ENCODE results near the gene TMX4. TPM values are rescaled to one million over a fixed set of nuclear protein-coding genes. Genes with fewer than 3 reads are reported as not detected.
A peak's percentile ranks its signal among the peaks of the same experiment; 100 is the strongest.

Gene TMX4
- total RNA-seq, 4 donors from 2014 or later, result 23.6 to 32.9 (median 28.1) TPM

DNA sequence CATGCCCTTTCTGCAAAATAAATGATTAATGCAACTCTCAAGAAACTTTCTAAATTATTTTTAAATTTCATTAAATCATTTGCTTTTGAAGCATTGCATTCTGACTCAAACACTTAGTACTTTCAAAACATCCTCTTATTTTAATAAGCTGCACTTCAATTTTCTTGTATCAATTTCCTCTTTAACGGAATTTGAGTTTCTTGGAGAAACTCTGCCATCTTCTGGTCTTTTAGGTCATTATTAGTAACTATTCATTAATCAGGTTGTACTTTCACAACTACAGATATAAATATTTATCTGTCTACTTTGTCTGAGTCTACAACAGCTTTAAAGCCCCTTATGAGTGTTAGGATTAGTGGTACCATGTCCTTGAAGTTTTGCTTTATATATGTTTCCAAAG, 30.2 kb downstream of the TMX4 start:
- Histone ChIP-seq H3K4me3 (no peak overlapping the region), H3K27me3 (no peaks in the 10 kb centered on the region), H3K36me3 (peaks cover 0 to 26% (median 5%) of the 10 kb centered on the region in 4 donors), H3K27ac (no peak overlapping the region), H3K4me1 (no peaks in the 10 kb centered on the region), H3K9me3 (no peaks in the 10 kb centered on the region)
- WGBS, 2 donors (ENCODE audit: low coverage in 1 of 2), result 59 to 75% methylated on average over 1 of the region's 1 CpG
- DNase-seq, result no peak
- TF ChIP-seq EP300 (IDR thresholded peaks at IDR 0.05; ENCODE audit: low read depth), result no peak
- TF ChIP-seq, protein P1, sequence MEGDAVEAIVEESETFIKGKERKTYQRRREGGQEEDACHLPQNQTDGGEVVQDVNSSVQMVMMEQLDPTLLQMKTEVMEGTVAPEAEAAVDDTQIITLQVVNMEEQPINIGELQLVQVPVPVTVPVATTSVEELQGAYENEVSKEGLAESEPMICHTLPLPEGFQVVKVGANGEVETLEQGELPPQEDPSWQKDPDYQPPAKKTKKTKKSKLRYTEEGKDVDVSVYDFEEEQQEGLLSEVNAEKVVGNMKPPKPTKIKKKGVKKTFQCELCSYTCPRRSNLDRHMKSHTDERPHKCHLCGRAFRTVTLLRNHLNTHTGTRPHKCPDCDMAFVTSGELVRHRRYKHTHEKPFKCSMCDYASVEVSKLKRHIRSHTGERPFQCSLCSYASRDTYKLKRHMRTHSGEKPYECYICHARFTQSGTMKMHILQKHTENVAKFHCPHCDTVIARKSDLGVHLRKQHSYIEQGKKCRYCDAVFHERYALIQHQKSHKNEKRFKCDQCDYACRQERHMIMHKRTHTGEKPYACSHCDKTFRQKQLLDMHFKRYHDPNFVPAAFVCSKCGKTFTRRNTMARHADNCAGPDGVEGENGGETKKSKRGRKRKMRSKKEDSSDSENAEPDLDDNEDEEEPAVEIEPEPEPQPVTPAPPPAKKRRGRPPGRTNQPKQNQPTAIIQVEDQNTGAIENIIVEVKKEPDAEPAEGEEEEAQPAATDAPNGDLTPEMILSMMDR (IDR thresholded peaks at IDR 0.05), result no peak
- no peak for TF ChIP-seq POLR2A (IDR thresholded peaks at IDR 0.05)
- TF ChIP-seq POLR2AphosphoS5 (IDR thresholded peaks at IDR 0.05), result no peak
- intact Hi-C loops (cut with DNase I; ENCODE audit: low total_unique reads) (no loop called here), in situ Hi-C loops (cut with MboI; ENCODE audit: low pct_ligation_motif_present in 1 of 4, low pct_unique_long_range_greater_than_20kb in 1 of 4, low sequenced_read_pairs in 3 of 4) (no loop called here)

DNA sequence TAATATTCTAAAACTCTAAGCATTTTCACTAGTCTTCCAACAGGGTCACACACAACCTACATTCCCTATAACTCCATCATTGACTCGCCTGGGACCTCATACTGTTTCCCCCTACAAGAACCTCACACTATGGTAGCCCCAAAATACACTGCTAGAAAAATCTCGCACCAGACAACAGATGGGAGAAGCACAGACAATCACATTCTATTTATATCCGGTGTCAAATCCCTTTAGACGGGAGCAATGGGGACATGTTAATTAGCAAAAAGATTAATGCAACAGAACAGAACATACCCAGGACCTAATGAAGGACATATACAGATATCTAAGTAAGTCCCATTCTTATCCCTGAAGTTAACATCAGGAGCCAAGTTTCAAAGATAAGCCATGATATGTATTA, 33.6 kb downstream of the TMX4 start:
- intact Hi-C loops (cut with DNase I; ENCODE audit: low total_unique reads) (no loop called here), in situ Hi-C loops (cut with MboI; ENCODE audit: low pct_ligation_motif_present in 1 of 4, low pct_unique_long_range_greater_than_20kb in 1 of 4, low sequenced_read_pairs in 3 of 4) (no loop called here)
- Histone ChIP-seq H3K4me3 (no peak overlapping the region), H3K27me3 (no peaks in the 10 kb centered on the region), H3K9me3 (no peaks in the 10 kb centered on the region), H3K27ac (no peak overlapping the region), H3K36me3 (peaks cover 0 to 27% (median 7%) of the 10 kb centered on the region in 4 donors), H3K4me1 (no peaks in the 10 kb centered on the region)
- TF ChIP-seq, protein P1 (IDR thresholded peaks at IDR 0.05), result no peak
- TF ChIP-seq POLR2A (IDR thresholded peaks at IDR 0.05) (no peak), EP300 (IDR thresholded peaks at IDR 0.05; ENCODE audit: low read depth) (no peak), POLR2AphosphoS5 (IDR thresholded peaks at IDR 0.05) (no peak)
- whole genome bisulfite sequencing, 2 donors (ENCODE audit: low coverage in 1 of 2), result 89 to 91% methylated on average over 4 of the region's 4 CpGs
- no peak for DNase-seq

DNA sequence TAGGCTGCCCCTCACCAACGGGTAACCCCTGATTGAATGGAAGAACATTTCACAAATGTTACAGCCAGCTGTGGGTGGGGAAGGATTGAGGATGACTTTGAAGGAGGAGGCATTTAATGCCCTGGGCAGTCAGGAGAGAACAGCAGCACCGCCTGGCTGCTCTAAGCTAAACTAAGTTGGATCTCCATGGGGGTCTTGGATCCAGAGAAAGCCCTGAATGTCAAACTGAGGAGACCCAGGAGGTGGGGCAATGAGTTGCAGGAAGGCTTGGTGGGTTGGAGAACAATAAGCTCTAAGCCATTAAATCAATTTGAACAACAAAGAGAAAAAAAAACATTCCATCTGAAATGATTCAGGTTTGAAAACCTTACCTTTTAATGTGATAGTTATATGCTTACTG, 35.4 kb downstream of the TMX4 start:
- no peak for DNase-seq
- H3K27ac ChIP-seq, result no peak overlapping the region
- H3K9me3 ChIP-seq, result no peaks in the 10 kb centered on the region
- H3K4me3 ChIP-seq, result no peak overlapping the region
- peaks cover 0 to 27% (median 7%) of the 10 kb centered on the region in 4 donors for H3K36me3 ChIP-seq
- WGBS, 2 donors (ENCODE audit: low coverage in 1 of 2), result 87 to 100% methylated on average over 2 of the region's 2 CpGs
- H3K27me3 ChIP-seq, result no peaks in the 10 kb centered on the region
- TF ChIP-seq POLR2A (IDR thresholded peaks at IDR 0.05) (no peak), EP300 (IDR thresholded peaks at IDR 0.05; ENCODE audit: low read depth) (no peak), POLR2AphosphoS5 (IDR thresholded peaks at IDR 0.05) (no peak)
- TF ChIP-seq, protein P1 (IDR thresholded peaks at IDR 0.05), result no peak
- H3K4me1 ChIP-seq, result no peaks in the 10 kb centered on the region
- in situ Hi-C loops (cut with MboI; ENCODE audit: low pct_ligation_motif_present in 1 of 4, low pct_unique_long_range_greater_than_20kb in 1 of 4, low sequenced_read_pairs in 3 of 4), result no loop called here
- intact Hi-C loops (cut with DNase I; ENCODE audit: low total_unique reads), result no loop called here

DNA sequence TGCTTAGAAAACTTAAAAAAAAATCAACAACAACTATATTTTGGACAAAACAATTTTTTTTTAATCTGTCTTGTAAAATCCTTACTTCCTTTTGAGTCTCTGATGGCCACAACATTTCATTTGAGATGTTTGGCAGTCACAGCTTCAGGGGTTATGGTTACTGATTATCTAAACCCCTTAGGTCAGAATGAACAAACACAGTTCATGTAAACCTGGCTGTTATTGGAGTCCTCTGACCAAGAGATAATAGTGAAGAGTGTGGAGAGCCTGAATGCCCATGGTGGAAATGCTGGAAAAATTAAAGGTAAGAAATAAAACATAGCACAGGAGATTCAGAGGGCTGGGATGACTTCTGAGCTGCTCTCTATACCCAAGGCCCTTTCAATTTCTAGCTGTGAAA, 38.2 kb downstream of the TMX4 start:
- TF ChIP-seq POLR2AphosphoS5 (IDR thresholded peaks at IDR 0.05), result no peak
- DNase-seq, result no peak
- no peak overlapping the region for H3K4me3 ChIP-seq
- H3K36me3 ChIP-seq, result peaks cover 0 to 17% (median 7%) of the 10 kb centered on the region in 4 donors
- in situ Hi-C loops (cut with MboI; ENCODE audit: low pct_ligation_motif_present in 1 of 4, low pct_unique_long_range_greater_than_20kb in 1 of 4, low sequenced_read_pairs in 3 of 4) (no loop called here), intact Hi-C loops (cut with DNase I; ENCODE audit: low total_unique reads) (no loop called here)
- no peaks in the 10 kb centered on the region for H3K4me1 ChIP-seq
- H3K27me3 ChIP-seq, result no peaks in the 10 kb centered on the region
- no peaks in the 10 kb centered on the region for H3K9me3 ChIP-seq
- H3K27ac ChIP-seq, result no peak overlapping the region

DNA sequence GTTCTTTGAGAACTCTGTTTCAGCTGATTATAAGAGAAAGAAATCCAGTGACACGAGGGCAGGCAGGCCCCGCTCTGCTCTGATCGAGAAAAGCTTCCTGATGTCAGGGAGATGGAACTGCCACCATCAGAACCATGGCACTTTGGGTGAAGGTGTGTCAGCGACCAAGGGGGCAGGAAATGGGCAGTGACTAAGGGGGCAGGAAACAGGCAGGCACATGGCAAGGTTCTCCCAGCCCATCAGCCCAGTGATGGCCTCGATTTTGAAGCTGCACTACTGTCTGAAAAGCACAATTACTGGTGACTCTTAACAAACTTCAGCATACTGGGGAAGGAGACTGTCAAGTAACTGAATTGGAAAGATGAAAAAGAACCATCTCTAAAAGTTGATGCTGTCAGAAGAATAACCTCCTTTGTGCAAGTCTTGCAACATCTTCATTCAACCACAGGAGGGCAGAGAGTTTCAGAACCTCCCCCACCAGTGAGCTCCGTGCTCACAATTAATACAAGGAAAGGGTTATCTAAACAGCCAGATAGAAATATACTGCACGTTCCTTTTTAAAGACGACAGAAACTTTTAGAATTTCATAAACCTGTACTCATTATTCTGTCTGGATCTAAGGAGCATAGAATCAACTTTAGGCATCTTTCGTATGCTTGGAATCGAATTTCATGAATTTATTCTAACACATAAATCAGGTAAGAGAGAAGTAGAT, 39.1 kb downstream of the TMX4 start:
- Histone ChIP-seq H3K4me1 (no peaks in the 10 kb centered on the region), H3K4me3 (no peak overlapping the region), H3K36me3 (peaks cover 0 to 17% (median 7%) of the 10 kb centered on the region in 4 donors), H3K27me3 (no peaks in the 10 kb centered on the region), H3K27ac (no peak overlapping the region), H3K9me3 (no peaks in the 10 kb centered on the region)
- no peak for DNase-seq
- intact Hi-C loops (cut with DNase I; ENCODE audit: low total_unique reads) (no loop called here), in situ Hi-C loops (cut with MboI; ENCODE audit: low pct_ligation_motif_present in 1 of 4, low pct_unique_long_range_greater_than_20kb in 1 of 4, low sequenced_read_pairs in 3 of 4) (no loop called here)
- 63 to 68% methylated on average over 8 to 10 of the region's 10 CpGs for WGBS, 2 donors (ENCODE audit: low coverage in 1 of 2)
- no peak for TF ChIP-seq EP300 (IDR thresholded peaks at IDR 0.05; ENCODE audit: low read depth)
- TF ChIP-seq, protein P1 (IDR thresholded peaks at IDR 0.05), result peak in 4 of 5 experiments; percentile 19 to 35 (median 28)

All from transverse colon (tissue), 4 donors.